Right lobe of liver (tissue), 4 donors: ENCODE measurements around the gene B9D1.

Experiments used
- POLR2A ChIP-seq: fragments of 450-650 bp; IDR thresholded peaks from one replicate; pipeline ENCODE4 v1.6.1; 2017; ENCODE audit warnings: antibody characterized with exemption, mild to moderate bottlenecking
- TF ChIP-seq, protein P1 (sequence below), 4 donors: fragments of 200-600 bp in 3 of 4; fragments of 450-650 bp in 1 of 4; IDR thresholded peaks; one replicate each; pipeline versions ENCODE4 v1.5.1 to v1.8.0; 2016 to 2022; ENCODE audit warnings: antibody characterized with exemption in 4 of 4, mild to moderate bottlenecking in 2 of 4
- donor health status: DM: no; HTN: no; CAD: no.
- donor health status: DM: no; HTN: no; CAD: no.
- donor health status: DM: no; HTN: yes; CAD: no.

DNA sequence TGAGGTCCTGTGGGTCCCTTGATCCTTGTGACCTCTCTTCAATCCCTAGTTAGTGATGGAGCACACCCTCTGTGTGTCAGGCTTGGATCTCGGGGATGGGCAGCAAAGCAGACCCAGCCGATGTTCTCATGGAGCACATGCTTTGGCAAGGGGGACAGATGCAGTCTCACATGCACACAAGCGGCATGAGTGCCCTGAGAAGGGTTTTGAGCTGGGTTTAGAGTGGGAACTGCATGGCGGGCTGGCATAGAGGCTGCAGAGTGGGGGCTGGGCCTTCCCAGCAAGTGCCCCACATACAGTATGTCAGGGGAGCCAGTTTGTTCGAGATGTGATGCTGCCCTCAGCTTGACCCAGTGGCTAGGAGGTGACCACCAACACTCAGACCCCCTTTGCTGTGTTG lies 41.6 kb downstream of the B9D1 start:
- TF ChIP-seq, protein P1, sequence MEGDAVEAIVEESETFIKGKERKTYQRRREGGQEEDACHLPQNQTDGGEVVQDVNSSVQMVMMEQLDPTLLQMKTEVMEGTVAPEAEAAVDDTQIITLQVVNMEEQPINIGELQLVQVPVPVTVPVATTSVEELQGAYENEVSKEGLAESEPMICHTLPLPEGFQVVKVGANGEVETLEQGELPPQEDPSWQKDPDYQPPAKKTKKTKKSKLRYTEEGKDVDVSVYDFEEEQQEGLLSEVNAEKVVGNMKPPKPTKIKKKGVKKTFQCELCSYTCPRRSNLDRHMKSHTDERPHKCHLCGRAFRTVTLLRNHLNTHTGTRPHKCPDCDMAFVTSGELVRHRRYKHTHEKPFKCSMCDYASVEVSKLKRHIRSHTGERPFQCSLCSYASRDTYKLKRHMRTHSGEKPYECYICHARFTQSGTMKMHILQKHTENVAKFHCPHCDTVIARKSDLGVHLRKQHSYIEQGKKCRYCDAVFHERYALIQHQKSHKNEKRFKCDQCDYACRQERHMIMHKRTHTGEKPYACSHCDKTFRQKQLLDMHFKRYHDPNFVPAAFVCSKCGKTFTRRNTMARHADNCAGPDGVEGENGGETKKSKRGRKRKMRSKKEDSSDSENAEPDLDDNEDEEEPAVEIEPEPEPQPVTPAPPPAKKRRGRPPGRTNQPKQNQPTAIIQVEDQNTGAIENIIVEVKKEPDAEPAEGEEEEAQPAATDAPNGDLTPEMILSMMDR (IDR thresholded peaks at IDR 0.05): no peak
- no peak for TF ChIP-seq POLR2A
